ENCODE data around the gene GPR148.
"Not testable (repeated sequence)": the region's sequence is repeated elsewhere in the genome, so short reads cannot be mapped to it uniquely, and the experiment has no call there.

GPR148 gene

DNA sequence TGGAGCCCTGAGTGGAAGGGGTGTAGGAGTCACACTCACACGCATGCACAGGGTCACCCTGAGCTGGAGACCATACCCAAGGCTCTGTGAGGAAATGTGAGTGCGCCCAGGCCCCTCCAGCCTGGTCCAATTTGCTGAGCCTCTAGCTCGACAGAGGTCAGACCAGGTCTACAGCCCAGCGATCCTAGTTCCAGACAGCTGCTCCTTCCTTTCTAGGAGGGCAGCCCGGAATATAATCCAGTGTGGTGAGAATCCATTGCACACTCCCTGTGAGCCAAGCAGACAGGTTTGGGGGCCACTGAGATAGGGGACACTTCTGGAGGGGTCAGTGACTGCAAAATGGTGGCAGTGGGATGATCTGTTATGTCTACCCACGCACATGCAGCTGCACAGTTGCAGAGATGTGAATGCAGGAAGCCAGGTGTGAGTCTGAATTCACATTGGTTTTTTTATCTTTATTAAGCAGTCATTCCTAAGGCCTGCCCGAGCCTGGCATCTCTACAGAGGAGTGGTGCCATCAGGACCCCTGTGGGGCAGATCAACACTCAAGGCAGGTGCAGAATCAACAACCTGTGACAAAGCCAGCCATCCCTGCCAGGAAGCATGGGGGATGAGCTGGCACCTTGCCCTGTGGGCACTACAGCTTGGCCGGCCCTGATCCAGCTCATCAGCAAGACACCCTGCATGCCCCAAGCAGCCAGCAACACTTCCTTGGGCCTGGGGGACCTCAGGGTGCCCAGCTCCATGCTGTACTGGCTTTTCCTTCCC lies at the start of gene GPR148:
Gene GPR148, plus strand, starts transcription at position 522 of the 768 bp plus-strand sequence. Its CDS starts 82 bp downstream, at position 604.
- H3K9me3 ChIP-seq (ENCODE audit: low read length): no peaks in the 10 kb centered on the region
- H3K4me3 ChIP-seq (ENCODE audit: low read length): no peak within 1 kb of the TSS

DNA sequence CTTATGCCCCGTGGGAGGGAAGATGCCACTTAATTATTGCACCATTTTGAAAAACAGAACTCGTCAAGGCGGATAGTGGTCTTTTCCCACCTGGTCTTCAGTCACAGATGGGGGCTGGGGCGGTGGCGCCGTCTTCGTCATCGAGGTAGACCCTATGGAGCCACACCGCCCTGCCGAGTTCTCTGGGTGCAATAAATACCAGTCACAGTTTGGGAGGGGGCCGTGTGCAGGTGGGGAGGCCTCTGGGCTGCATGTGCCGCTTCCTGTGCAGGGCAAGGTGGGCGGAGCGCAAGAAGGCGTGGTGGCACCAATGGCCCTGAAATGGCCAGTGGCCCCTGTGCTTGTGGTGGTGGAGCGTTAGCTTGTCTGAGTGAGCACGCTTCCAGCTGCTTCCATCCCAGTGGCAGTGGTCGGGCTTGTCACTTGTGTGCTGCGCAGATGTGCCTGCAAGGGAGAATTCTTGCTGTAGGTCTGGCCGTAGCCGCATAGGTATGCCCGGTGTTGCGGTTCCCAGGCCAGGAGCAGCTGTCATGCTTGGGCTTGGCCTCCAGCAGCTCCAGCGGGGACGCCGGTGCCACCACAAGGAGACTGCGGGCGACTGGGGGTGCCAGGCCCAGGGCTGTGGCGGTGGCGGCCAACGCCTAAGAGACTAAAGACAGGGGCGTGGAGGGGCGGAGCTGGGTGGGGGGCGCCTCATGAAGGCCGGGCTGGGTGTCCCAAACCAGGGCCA lies 36.7 kb upstream of the GPR148 start:
- H2AFZ ChIP-seq (ENCODE audit: low read depth, low read length); H3K4me3 ChIP-seq (ENCODE audit: low read length); H3K27me3 ChIP-seq (ENCODE audit: insufficient read depth, low read length); H3K9me3 ChIP-seq (ENCODE audit: low read length); H3K36me3 ChIP-seq (ENCODE audit: insufficient read depth, low read length); H3K4me1 ChIP-seq (ENCODE audit: insufficient read depth, low read length): not testable (repeated sequence)

More for the DNA sequence above, at the start of gene GPR148:
- H2AFZ ChIP-seq (ENCODE audit: low read depth, low read length): peak within 1 kb of the TSS; percentile 88
- peaks cover 6% of the 10 kb centered on the region for H3K4me1 ChIP-seq (ENCODE audit: insufficient read depth, low read length)
- no peaks in the 10 kb centered on the region for H3K36me3 ChIP-seq (ENCODE audit: insufficient read depth, low read length)
- no peaks in the 10 kb centered on the region for H3K27me3 ChIP-seq (ENCODE audit: insufficient read depth, low read length)

GRCh38 chr2:130693474-130693873 lies 35.4 kb upstream of the GPR148 start:
- not testable (repeated sequence) for H3K9me3 ChIP-seq (ENCODE audit: low read length); H3K4me3 ChIP-seq (ENCODE audit: low read length); H3K27me3 ChIP-seq (ENCODE audit: insufficient read depth, low read length); H3K36me3 ChIP-seq (ENCODE audit: insufficient read depth, low read length); H2AFZ ChIP-seq (ENCODE audit: low read depth, low read length); H3K4me1 ChIP-seq (ENCODE audit: insufficient read depth, low read length)

DNA sequence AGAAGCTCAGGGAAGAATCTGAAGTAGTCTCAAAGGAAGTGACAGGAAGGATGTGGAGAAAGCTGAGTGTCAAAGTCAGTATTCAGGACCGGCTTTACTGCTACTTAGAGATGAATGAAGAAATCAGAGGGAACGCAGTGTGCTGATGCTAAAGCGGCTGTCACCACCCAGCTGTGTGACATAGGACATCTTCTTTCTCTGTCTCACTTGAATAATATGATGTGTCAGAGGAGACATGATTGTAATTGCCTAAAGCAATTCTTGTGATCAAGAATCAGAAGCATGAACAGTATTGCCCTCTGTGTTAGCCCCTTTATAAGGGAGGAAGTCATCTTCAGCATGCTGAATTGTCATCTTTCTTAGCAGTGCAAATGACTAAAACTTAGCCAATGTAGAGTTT lies 25.6 kb upstream of the GPR148 start:
- not testable (repeated sequence) for H3K4me1 ChIP-seq (ENCODE audit: insufficient read depth, low read length); H3K36me3 ChIP-seq (ENCODE audit: insufficient read depth, low read length); H3K4me3 ChIP-seq (ENCODE audit: low read length); H3K9me3 ChIP-seq (ENCODE audit: low read length); H2AFZ ChIP-seq (ENCODE audit: low read depth, low read length); H3K27me3 ChIP-seq (ENCODE audit: insufficient read depth, low read length)

DNA sequence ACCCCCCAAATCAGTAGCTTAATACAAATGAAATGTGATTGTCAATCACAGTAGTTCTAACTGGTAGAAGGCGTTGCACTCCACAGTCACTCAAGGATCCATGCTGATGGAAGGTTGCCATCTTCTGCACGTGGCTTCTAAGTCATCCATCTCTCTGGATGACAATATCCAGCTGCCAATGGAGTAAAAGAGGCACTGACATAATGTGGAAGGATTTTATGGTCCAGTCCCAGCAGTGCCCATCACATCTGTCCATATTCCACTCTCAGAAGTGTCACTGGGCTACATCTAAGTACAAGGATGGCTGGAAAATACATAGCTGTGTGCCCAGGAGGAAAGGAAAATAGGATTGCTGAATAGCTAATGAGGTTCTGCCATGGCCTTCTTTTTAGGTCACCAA lies 14.1 kb upstream of the GPR148 start:
- H2AFZ ChIP-seq (ENCODE audit: low read depth, low read length); H3K27me3 ChIP-seq (ENCODE audit: insufficient read depth, low read length); H3K9me3 ChIP-seq (ENCODE audit: low read length); H3K4me1 ChIP-seq (ENCODE audit: insufficient read depth, low read length); H3K4me3 ChIP-seq (ENCODE audit: low read length); H3K36me3 ChIP-seq (ENCODE audit: insufficient read depth, low read length): not testable (repeated sequence)

GRCh38 chr2:130720036-130720435 lies 8.8 kb upstream of the GPR148 start:
- Histone ChIP-seq H3K4me1 (ENCODE audit: insufficient read depth, low read length) (no peaks in the 10 kb centered on the region), H2AFZ (ENCODE audit: low read depth, low read length) (no peak overlapping the region), H3K9me3 (ENCODE audit: low read length) (no peaks in the 10 kb centered on the region), H3K27me3 (ENCODE audit: insufficient read depth, low read length) (no peaks in the 10 kb centered on the region), H3K36me3 (ENCODE audit: insufficient read depth, low read length) (no peaks in the 10 kb centered on the region), H3K4me3 (ENCODE audit: low read length) (no peak overlapping the region)

- no peak overlapping the region for H2AFZ ChIP-seq (ENCODE audit: low read depth, low read length)
- H3K27me3 ChIP-seq (ENCODE audit: insufficient read depth, low read length): no peaks in the 10 kb centered on the region
- H3K4me1 ChIP-seq (ENCODE audit: insufficient read depth, low read length): no peaks in the 10 kb centered on the region
- no peak overlapping the region for H3K4me3 ChIP-seq (ENCODE audit: low read length)
- no peaks in the 10 kb centered on the region for H3K9me3 ChIP-seq (ENCODE audit: low read length)
- H3K36me3 ChIP-seq (ENCODE audit: insufficient read depth, low read length): no peaks in the 10 kb centered on the region
These were observed 8.3 kb upstream of the GPR148 start for GRCh38 chr2:130720528-130720927.

DNA sequence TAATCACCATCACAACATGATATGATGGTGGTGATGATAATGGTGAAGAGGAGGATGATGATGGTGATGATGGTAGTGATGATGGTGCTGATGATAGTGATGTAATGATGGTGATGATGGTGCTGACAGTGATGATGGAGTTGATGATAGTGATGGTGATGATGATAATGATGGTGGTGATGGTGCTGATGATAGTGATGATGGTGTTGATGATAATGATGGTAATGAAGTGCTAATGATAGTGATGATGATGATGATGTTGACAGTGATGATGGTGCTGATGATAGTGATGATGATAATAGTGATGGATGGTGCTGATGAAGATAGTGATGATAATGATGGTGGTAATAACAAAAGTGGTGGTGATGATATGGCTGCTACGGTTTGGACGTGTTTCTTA lies 4.4 kb upstream of the GPR148 start:
- no peaks in the 10 kb centered on the region for H3K27me3 ChIP-seq (ENCODE audit: insufficient read depth, low read length)
- H2AFZ ChIP-seq (ENCODE audit: low read depth, low read length): no peak overlapping the region
- no peaks in the 10 kb centered on the region for H3K9me3 ChIP-seq (ENCODE audit: low read length)
- no peaks in the 10 kb centered on the region for H3K36me3 ChIP-seq (ENCODE audit: insufficient read depth, low read length)
- peaks cover 6% of the 10 kb centered on the region for H3K4me1 ChIP-seq (ENCODE audit: insufficient read depth, low read length)
- H3K4me3 ChIP-seq (ENCODE audit: low read length): no peak overlapping the region

DNA sequence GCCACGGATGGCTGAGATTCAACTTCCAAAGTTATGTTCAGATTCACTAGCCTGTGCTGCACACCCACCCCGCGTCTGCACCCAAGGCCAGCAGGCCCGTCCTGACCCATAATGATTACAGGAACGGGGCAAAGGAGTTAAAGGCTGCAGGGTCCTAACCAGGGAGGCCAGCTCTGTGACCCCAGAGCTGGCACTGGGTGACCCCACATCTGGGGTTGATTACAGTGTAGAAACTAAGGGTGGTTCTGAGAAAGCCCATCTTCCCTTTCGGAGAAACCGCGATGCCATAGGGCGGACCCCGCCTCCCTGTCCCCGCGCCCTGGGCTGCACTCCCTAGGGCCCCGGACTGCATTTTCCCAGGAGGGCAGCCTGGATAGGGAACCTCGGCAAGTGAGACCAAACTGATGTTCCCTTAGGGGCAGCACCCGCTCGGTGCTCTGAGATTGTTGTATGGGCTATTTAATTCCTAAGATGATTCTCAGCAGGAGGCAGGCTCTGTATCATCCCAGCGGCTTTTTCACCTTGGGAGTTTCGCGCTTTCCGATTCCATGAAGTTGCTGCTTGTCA lies 2.2 kb upstream of the GPR148 start:
- H3K27me3 ChIP-seq (ENCODE audit: insufficient read depth, low read length): no peaks in the 10 kb centered on the region
- H3K9me3 ChIP-seq (ENCODE audit: low read length): no peaks in the 10 kb centered on the region
- peak overlapping the region; percentile 47 for H3K4me3 ChIP-seq (ENCODE audit: low read length)
- H3K36me3 ChIP-seq (ENCODE audit: insufficient read depth, low read length): no peaks in the 10 kb centered on the region
- H3K4me1 ChIP-seq (ENCODE audit: insufficient read depth, low read length): peaks cover 6% of the 10 kb centered on the region
- H2AFZ ChIP-seq (ENCODE audit: low read depth, low read length): peak overlapping the region; percentile 88

- Histone ChIP-seq H3K4me3 (ENCODE audit: low read length) (peak overlapping the region; percentile 47), H3K27me3 (ENCODE audit: insufficient read depth, low read length) (no peaks in the 10 kb centered on the region), H3K4me1 (ENCODE audit: insufficient read depth, low read length) (peaks cover 6% of the 10 kb centered on the region), H3K36me3 (ENCODE audit: insufficient read depth, low read length) (no peaks in the 10 kb centered on the region), H2AFZ (ENCODE audit: low read depth, low read length) (peak overlapping the region; percentile 88), H3K9me3 (ENCODE audit: low read length) (no peaks in the 10 kb centered on the region)
These were observed 1.5 kb upstream of the GPR148 start for GRCh38 chr2:130727286-130727924.

- Histone ChIP-seq H2AFZ (ENCODE audit: low read depth, low read length) (peak overlapping the region; percentile 88), H3K36me3 (ENCODE audit: insufficient read depth, low read length) (no peaks in the 10 kb centered on the region), H3K4me3 (ENCODE audit: low read length) (peak overlapping the region; percentile 47), H3K4me1 (ENCODE audit: insufficient read depth, low read length) (peaks cover 6% of the 10 kb centered on the region), H3K9me3 (ENCODE audit: low read length) (no peaks in the 10 kb centered on the region), H3K27me3 (ENCODE audit: insufficient read depth, low read length) (no peaks in the 10 kb centered on the region)
These were observed 839 bp upstream of the GPR148 start for GRCh38 chr2:130728007-130728454.

GRCh38 chr2:130729322-130730299 lies 741 bp downstream of the GPR148 start:
- Histone ChIP-seq H3K4me1 (ENCODE audit: insufficient read depth, low read length) (peaks cover 6% of the 10 kb centered on the region), H3K36me3 (ENCODE audit: insufficient read depth, low read length) (no peaks in the 10 kb centered on the region), H3K27me3 (ENCODE audit: insufficient read depth, low read length) (no peaks in the 10 kb centered on the region), H3K9me3 (ENCODE audit: low read length) (no peaks in the 10 kb centered on the region), H2AFZ (ENCODE audit: low read depth, low read length) (no peak overlapping the region), H3K4me3 (ENCODE audit: low read length) (no peak overlapping the region)
